Neural crest cell (in vitro differentiated cells): ENCODE results near the gene TPPP. TPM values are rescaled to one million over a fixed set of nuclear protein-coding genes. Genes with fewer than 3 reads are reported as not detected.
"Not testable (repeated sequence)": the region's sequence is repeated elsewhere in the genome, so short reads cannot be mapped to it uniquely, and the experiment has no call there.

Experiments
- DNase-seq: peaks from one replicate; pipeline ENCODE4 v3.0.0; 2021; ENCODE audit warnings: low read depth, mixed read lengths, low spot score
- H3K27ac Mint-ChIP-seq: one replicate; pipeline ENCODE4 v1.8.0; 2021; ENCODE audit warnings: mild to moderate bottlenecking, mixed read lengths; ENCODE audit not compliant: unreplicated experiment
- H3K27me3 Mint-ChIP-seq: 2 replicates; pipeline ENCODE4 v1.8.0; 2021; ENCODE audit warnings: low read depth, mild to moderate bottlenecking, mixed read lengths
- H3K36me3 Mint-ChIP-seq: 2 replicates; pipeline ENCODE4 v1.8.0; 2021; ENCODE audit warnings: low read depth, mild to moderate bottlenecking, mixed read lengths
- H3K4me1 Mint-ChIP-seq: 2 replicates; pipeline ENCODE4 v1.8.0; 2021; ENCODE audit warnings: mixed read lengths
- H3K4me3 Mint-ChIP-seq: one replicate; pipeline ENCODE4 v1.8.0; 2021; ENCODE audit warnings: mild to moderate bottlenecking, mixed read lengths
- H3K9me3 Mint-ChIP-seq: 2 replicates; pipeline ENCODE4 v1.8.0; 2021; ENCODE audit warnings: mixed read lengths
- total RNA-seq: library from RNA; stranded (reverse); gene quantifications from 2 replicates; pipeline ENCODE4 v1.2.1, GENCODE V29; 2021
- TF ChIP-seq, protein P1 (sequence below): fragments of 200-600 bp; sonication (generic); conservative IDR thresholded peaks from 2 replicates; pipeline ENCODE4 v1.5.0; 2021; ENCODE audit warnings: antibody characterized with exemption, mild to moderate bottlenecking

TPPP gene
- total RNA-seq, 1 donor from 2014 or later: 2.7 TPM

GRCh38 chr5:692529-693041, 567 bp downstream of the TPPP start:
- not testable (repeated sequence) for H3K4me3 Mint-ChIP-seq, H3K27ac Mint-ChIP-seq, H3K27me3 Mint-ChIP-seq, DNase-seq, H3K9me3 Mint-ChIP-seq, H3K36me3 Mint-ChIP-seq, H3K4me1 Mint-ChIP-seq

GRCh38 chr5:691817-692528, 1.2 kb downstream of the TPPP start:
- Mint-ChIP-seq H3K9me3 (no peaks in the 10 kb centered on the region), H3K4me1 (no peaks in the 10 kb centered on the region), H3K27ac (no peak overlapping the region), H3K36me3 (peaks cover 2% of the 10 kb centered on the region), H3K27me3 (peaks cover 2% of the 10 kb centered on the region), H3K4me3 (no peak overlapping the region)
- TF ChIP-seq, protein P1, sequence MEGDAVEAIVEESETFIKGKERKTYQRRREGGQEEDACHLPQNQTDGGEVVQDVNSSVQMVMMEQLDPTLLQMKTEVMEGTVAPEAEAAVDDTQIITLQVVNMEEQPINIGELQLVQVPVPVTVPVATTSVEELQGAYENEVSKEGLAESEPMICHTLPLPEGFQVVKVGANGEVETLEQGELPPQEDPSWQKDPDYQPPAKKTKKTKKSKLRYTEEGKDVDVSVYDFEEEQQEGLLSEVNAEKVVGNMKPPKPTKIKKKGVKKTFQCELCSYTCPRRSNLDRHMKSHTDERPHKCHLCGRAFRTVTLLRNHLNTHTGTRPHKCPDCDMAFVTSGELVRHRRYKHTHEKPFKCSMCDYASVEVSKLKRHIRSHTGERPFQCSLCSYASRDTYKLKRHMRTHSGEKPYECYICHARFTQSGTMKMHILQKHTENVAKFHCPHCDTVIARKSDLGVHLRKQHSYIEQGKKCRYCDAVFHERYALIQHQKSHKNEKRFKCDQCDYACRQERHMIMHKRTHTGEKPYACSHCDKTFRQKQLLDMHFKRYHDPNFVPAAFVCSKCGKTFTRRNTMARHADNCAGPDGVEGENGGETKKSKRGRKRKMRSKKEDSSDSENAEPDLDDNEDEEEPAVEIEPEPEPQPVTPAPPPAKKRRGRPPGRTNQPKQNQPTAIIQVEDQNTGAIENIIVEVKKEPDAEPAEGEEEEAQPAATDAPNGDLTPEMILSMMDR: no peak
- DNase-seq: no peak

DNA sequence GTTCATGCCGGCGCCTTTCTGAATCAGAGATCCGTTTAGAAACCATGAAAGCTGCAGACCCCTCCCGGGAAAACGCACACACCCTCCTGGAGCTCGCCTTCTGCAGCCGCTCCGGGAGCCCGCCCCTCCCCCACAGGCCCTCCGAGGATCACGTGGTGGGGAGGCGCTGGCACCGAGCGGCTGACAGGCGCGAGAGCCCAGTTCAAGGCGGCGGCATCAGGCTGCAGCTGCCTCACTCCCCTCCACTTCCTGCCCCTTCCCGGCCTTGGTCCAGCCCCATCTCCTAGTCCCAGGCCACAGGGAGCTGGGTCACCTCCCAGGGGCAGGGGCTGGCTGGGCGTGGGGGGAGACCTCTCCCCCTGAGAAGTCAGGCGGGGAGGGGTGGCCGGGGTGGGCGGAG, 2.1 kb downstream of the TPPP start:
- H3K27ac Mint-ChIP-seq, H3K36me3 Mint-ChIP-seq, H3K9me3 Mint-ChIP-seq, H3K4me1 Mint-ChIP-seq, DNase-seq, H3K27me3 Mint-ChIP-seq, H3K4me3 Mint-ChIP-seq: not testable (repeated sequence)

DNA sequence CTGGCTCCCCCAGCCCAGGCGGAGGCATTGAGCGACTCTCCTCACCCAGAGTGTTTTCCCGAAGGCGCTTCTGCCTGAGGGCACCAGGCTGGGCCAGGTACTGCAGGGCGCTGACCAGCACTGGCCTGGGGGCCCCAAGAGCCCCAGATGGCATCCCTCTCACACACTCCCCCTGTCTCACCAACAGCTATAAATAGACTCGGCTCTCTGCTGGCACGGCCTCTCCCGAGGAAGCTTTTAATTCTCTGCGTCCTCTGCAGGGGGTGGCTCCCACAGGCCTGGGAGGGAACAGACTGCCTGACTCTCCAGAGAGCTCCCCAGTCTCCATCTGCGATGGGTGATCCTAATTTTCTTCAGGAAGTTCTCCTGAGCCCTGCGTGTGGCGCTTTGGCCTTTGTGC, 2.9 kb downstream of the TPPP start:
- H3K27ac Mint-ChIP-seq, H3K36me3 Mint-ChIP-seq, H3K9me3 Mint-ChIP-seq, H3K4me3 Mint-ChIP-seq, DNase-seq, H3K4me1 Mint-ChIP-seq, H3K27me3 Mint-ChIP-seq: not testable (repeated sequence)

DNA sequence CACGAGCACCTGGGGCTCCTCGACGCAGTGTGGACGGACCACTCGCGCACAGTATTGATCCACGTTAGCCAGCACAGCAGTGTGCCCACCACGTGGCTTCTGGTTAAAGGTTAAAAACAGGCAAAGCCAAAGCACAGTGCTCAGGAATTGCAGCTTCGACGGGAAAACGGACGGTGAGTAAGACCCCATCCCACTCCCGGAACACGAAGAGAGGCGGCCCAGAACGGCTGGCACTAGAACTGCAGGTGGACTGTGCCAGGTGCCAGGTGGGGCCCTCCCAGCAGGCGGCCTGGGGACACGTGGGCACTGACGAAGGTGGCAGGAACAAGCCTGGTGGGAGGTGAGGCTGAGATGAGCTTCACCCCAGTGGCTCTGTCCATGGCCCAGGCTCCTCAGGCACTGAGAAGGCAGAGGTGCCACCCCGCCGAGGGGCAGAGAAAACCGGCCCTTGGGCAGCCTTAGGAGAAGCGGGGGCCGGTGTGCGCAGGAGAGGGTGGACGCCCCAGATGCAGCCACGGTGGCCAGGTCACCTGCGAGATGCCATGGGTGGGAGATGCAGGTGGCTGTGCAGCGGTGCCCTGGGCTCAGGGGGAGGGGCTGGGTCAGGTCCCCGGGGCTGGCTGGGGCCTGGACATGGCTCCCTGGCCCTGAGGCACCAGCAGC, 4.7 kb downstream of the TPPP start:
- not testable (repeated sequence) for H3K27ac Mint-ChIP-seq, H3K36me3 Mint-ChIP-seq, H3K27me3 Mint-ChIP-seq, H3K4me1 Mint-ChIP-seq, H3K9me3 Mint-ChIP-seq, H3K4me3 Mint-ChIP-seq, DNase-seq

- not testable (repeated sequence) for H3K27ac Mint-ChIP-seq, H3K9me3 Mint-ChIP-seq, H3K27me3 Mint-ChIP-seq, H3K4me1 Mint-ChIP-seq, H3K36me3 Mint-ChIP-seq, DNase-seq, H3K4me3 Mint-ChIP-seq
Observed at GRCh38 chr5:686936-687335, 6.2 kb downstream of the TPPP start.

- H3K9me3 Mint-ChIP-seq, H3K4me1 Mint-ChIP-seq, H3K27me3 Mint-ChIP-seq: not testable (repeated sequence)
Observed at GRCh38 chr5:686172-686523, 7.0 kb downstream of the TPPP start.

DNA sequence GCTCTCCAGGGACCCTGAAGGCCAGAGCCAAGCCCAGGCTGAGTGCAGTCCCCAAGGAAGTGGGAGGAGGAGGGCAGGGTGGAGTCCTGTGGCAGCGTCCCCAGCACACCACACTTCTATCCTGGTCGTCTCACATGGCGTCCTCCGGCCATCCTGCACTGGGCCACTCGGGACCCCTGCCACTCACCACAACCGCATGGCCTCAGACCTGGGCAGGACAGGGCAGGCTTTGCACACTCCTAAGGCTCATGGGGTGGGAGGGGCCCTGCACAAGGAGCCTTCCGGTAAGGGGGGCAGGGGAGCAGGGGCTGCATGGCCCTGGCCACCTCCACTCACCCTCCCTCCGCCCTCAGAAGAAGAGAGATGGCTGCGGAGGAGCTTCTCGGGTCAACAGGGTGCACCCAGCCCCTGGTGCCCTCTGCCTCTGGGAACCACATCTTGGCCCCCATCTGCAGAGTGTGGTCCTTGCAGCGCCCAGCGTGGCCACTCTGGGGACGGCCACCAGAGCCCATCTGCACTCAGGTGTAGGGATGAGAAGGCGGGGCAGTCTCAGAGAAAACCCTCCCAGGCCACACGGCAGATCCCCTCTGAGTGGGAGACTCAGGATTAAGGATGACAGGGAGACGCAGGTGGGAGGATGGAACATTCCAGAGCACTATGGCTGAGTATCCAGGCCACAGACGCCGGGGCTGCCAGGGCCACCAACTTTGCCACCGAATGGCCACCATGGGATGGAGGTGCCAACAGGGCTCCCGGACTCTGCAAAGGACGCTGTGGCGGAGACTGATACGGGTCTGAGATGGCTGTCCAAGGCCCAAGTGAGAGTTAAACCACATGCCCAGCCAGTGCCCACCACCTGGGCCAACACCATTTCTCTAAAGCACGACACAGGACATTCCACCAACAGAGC, 7.6 kb downstream of the TPPP start:
- Mint-ChIP-seq H3K27me3 (no peaks in the 10 kb centered on the region), H3K27ac (no peak overlapping the region), H3K4me1 (no peaks in the 10 kb centered on the region), H3K9me3 (no peaks in the 10 kb centered on the region), H3K36me3 (no peaks in the 10 kb centered on the region), H3K4me3 (no peak overlapping the region)
- TF ChIP-seq, protein P1: no peak
- DNase-seq: no peak

More at GRCh38 chr5:686172-686523, 7.0 kb downstream of the TPPP start:
- not testable (repeated sequence) for H3K4me3 Mint-ChIP-seq, H3K27ac Mint-ChIP-seq, H3K36me3 Mint-ChIP-seq, DNase-seq
